Activated T-cell treated with anti-CD3 and anti-CD28 coated beads, Interleukin-2, amount 50 U/mL, for 24 hours (primary cell): ENCODE results near the gene RAB35.

ENCODE experiments used
- DNase-seq: peaks from one replicate; pipeline ENCODE4 v3.0.0-alpha.2; 2020
- H3K27ac Mint-ChIP-seq: 2 replicates; pipeline ENCODE4 v1.8.0; 2020; ENCODE audit warnings: mild to moderate bottlenecking, mixed read lengths
- H3K27me3 Mint-ChIP-seq: 2 replicates; pipeline ENCODE4 v1.8.0; 2020; ENCODE audit warnings: mixed read lengths
- H3K36me3 Mint-ChIP-seq: 2 replicates; pipeline ENCODE4 v1.8.0; 2020; ENCODE audit warnings: low read depth, mixed read lengths
- H3K4me1 Mint-ChIP-seq: 2 replicates; pipeline ENCODE4 v1.8.0; 2020; ENCODE audit warnings: low read depth, mixed read lengths
- H3K4me3 Mint-ChIP-seq: 2 replicates; pipeline ENCODE4 v1.8.0; 2020; ENCODE audit warnings: mild to moderate bottlenecking, moderate library complexity, mixed read lengths
- H3K9me3 Mint-ChIP-seq: 2 replicates; pipeline ENCODE4 v1.8.0; 2020; ENCODE audit warnings: mixed read lengths

Gene RAB35

GRCh38 chr12:120141336-120141735 is 24.8 kb upstream of the RAB35 start:
- Mint-ChIP-seq H3K4me3 (no peak overlapping the region), H3K27me3 (no peaks in the 10 kb centered on the region), H3K27ac (peak overlapping the region; percentile 23), H3K36me3 (peaks cover 98% of the 10 kb centered on the region), H3K4me1 (no peaks in the 10 kb centered on the region), H3K9me3 (no peaks in the 10 kb centered on the region)
- DNase-seq = no peak

- H3K27ac Mint-ChIP-seq = no peak overlapping the region
- H3K27me3 Mint-ChIP-seq = no peaks in the 10 kb centered on the region
- no peak for DNase-seq
- no peaks in the 10 kb centered on the region for H3K9me3 Mint-ChIP-seq
- no peak overlapping the region for H3K4me3 Mint-ChIP-seq
- peaks cover 99% of the 10 kb centered on the region for H3K36me3 Mint-ChIP-seq
- H3K4me1 Mint-ChIP-seq = no peaks in the 10 kb centered on the region
Observed at GRCh38 chr12:120140603-120141002, 24.1 kb upstream of the RAB35 start.

GRCh38 chr12:120139958-120140357 is 23.4 kb upstream of the RAB35 start:
- Mint-ChIP-seq H3K27ac (no peak overlapping the region), H3K36me3 (peaks cover 99% of the 10 kb centered on the region)

GRCh38 chr12:120138366-120138765 is 21.8 kb upstream of the RAB35 start:
- H3K27me3 Mint-ChIP-seq = no peaks in the 10 kb centered on the region
- no peak overlapping the region for H3K4me3 Mint-ChIP-seq
- no peak overlapping the region for H3K27ac Mint-ChIP-seq
- no peak for DNase-seq
- no peaks in the 10 kb centered on the region for H3K4me1 Mint-ChIP-seq
- H3K36me3 Mint-ChIP-seq = peaks cover 99% of the 10 kb centered on the region
- no peaks in the 10 kb centered on the region for H3K9me3 Mint-ChIP-seq

More at GRCh38 chr12:120139958-120140357, 23.4 kb upstream of the RAB35 start:
- Mint-ChIP-seq H3K4me1 (no peaks in the 10 kb centered on the region), H3K4me3 (no peak overlapping the region), H3K27me3 (no peaks in the 10 kb centered on the region), H3K9me3 (no peaks in the 10 kb centered on the region)
- DNase-seq = no peak

- no peak for DNase-seq
- Mint-ChIP-seq H3K4me3 (no peak overlapping the region), H3K27me3 (no peaks in the 10 kb centered on the region), H3K27ac (no peak overlapping the region), H3K9me3 (no peaks in the 10 kb centered on the region), H3K4me1 (no peaks in the 10 kb centered on the region), H3K36me3 (peaks cover 99% of the 10 kb centered on the region)
Observed at GRCh38 chr12:120137833-120138232, 21.3 kb upstream of the RAB35 start.

GRCh38 chr12:120136093-120136770 is 19.7 kb upstream of the RAB35 start:
- H3K4me3 Mint-ChIP-seq = no peak overlapping the region
- peaks cover 100% of the 10 kb centered on the region for H3K36me3 Mint-ChIP-seq
- DNase-seq = no peak
- no peaks in the 10 kb centered on the region for H3K27me3 Mint-ChIP-seq
- H3K9me3 Mint-ChIP-seq = no peaks in the 10 kb centered on the region
- H3K27ac Mint-ChIP-seq = peak overlapping the region; percentile 18
- no peaks in the 10 kb centered on the region for H3K4me1 Mint-ChIP-seq

GRCh38 chr12:120134307-120134980 is 17.9 kb upstream of the RAB35 start:
- H3K36me3 Mint-ChIP-seq = peaks cover 100% of the 10 kb centered on the region
- H3K4me3 Mint-ChIP-seq = no peak overlapping the region
- H3K4me1 Mint-ChIP-seq = peaks cover 1% of the 10 kb centered on the region
- no peaks in the 10 kb centered on the region for H3K9me3 Mint-ChIP-seq
- DNase-seq = no peak
- H3K27ac Mint-ChIP-seq = no peak overlapping the region
- H3K27me3 Mint-ChIP-seq = no peaks in the 10 kb centered on the region

GRCh38 chr12:120132863-120133385 is 16.4 kb upstream of the RAB35 start:
- Mint-ChIP-seq H3K36me3 (peaks cover 100% of the 10 kb centered on the region), H3K4me1 (peaks cover 10% of the 10 kb centered on the region), H3K27me3 (no peaks in the 10 kb centered on the region), H3K9me3 (no peaks in the 10 kb centered on the region), H3K27ac (peak overlapping the region; percentile 67), H3K4me3 (no peak overlapping the region)
- DNase-seq = no peak

GRCh38 chr12:120132054-120132836 is 15.7 kb upstream of the RAB35 start:
- no peak overlapping the region for H3K4me3 Mint-ChIP-seq
- H3K27me3 Mint-ChIP-seq = no peaks in the 10 kb centered on the region
- DNase-seq = no peak
- peaks cover 17% of the 10 kb centered on the region for H3K4me1 Mint-ChIP-seq
- H3K36me3 Mint-ChIP-seq = peaks cover 100% of the 10 kb centered on the region
- H3K27ac Mint-ChIP-seq = peak overlapping the region; percentile 67
- H3K9me3 Mint-ChIP-seq = no peaks in the 10 kb centered on the region

- Mint-ChIP-seq H3K27ac (peak overlapping the region; percentile 22), H3K9me3 (no peaks in the 10 kb centered on the region), H3K4me3 (no peak overlapping the region), H3K36me3 (peaks cover 100% of the 10 kb centered on the region), H3K27me3 (no peaks in the 10 kb centered on the region), H3K4me1 (peaks cover 28% of the 10 kb centered on the region)
- no peak for DNase-seq
Observed at GRCh38 chr12:120131116-120131515, 14.6 kb upstream of the RAB35 start.

GRCh38 chr12:120130011-120130410 is 13.5 kb upstream of the RAB35 start:
- Mint-ChIP-seq H3K27me3 (no peaks in the 10 kb centered on the region), H3K36me3 (peaks cover 100% of the 10 kb centered on the region), H3K4me1 (peaks cover 39% of the 10 kb centered on the region)

GRCh38 chr12:120126635-120127005 is 10.1 kb upstream of the RAB35 start:
- Mint-ChIP-seq H3K9me3 (no peaks in the 10 kb centered on the region), H3K4me1 (peaks cover 66% of the 10 kb centered on the region), H3K27ac (peak overlapping the region; percentile 96), H3K36me3 (peaks cover 70% of the 10 kb centered on the region), H3K4me3 (no peak overlapping the region), H3K27me3 (no peaks in the 10 kb centered on the region)
- DNase-seq = no peak

More at GRCh38 chr12:120130011-120130410, 13.5 kb upstream of the RAB35 start:
- Mint-ChIP-seq H3K4me3 (no peak overlapping the region), H3K27ac (no peak overlapping the region), H3K9me3 (no peaks in the 10 kb centered on the region)
- no peak for DNase-seq

- Mint-ChIP-seq H3K4me3 (no peak overlapping the region), H3K4me1 (peaks cover 72% of the 10 kb centered on the region), H3K9me3 (no peaks in the 10 kb centered on the region), H3K36me3 (peaks cover 64% of the 10 kb centered on the region), H3K27me3 (no peaks in the 10 kb centered on the region), H3K27ac (peak overlapping the region; percentile 96)
- no peak for DNase-seq
Observed at GRCh38 chr12:120125792-120126634, 9.5 kb upstream of the RAB35 start.

- peaks cover 81% of the 10 kb centered on the region for H3K4me1 Mint-ChIP-seq
Observed at GRCh38 chr12:120125029-120125428, 8.5 kb upstream of the RAB35 start.

More at GRCh38 chr12:120125029-120125428, 8.5 kb upstream of the RAB35 start:
- no peaks in the 10 kb centered on the region for H3K9me3 Mint-ChIP-seq
- H3K27ac Mint-ChIP-seq = peak overlapping the region; percentile 96
- peaks cover 54% of the 10 kb centered on the region for H3K36me3 Mint-ChIP-seq
- no peaks in the 10 kb centered on the region for H3K27me3 Mint-ChIP-seq
- no peak overlapping the region for H3K4me3 Mint-ChIP-seq
- DNase-seq = no peak
